ENCODE data around the gene CD244. TPM values are rescaled to one million over a fixed set of nuclear protein-coding genes. Genes with fewer than 3 reads are reported as not detected.
"Not testable (repeated sequence)": the region's sequence is repeated elsewhere in the genome, so short reads cannot be mapped to it uniquely, and the experiment has no call there.

Gene CD244
- polyA plus RNA-seq, 3 donors, result 62.2 to 116 (median 106) TPM

GRCh38 chr1:160882582-160882981 lies 19.9 kb upstream of the CD244 start:
- no peaks in the 10 kb centered on the region for H3K27me3 ChIP-seq (ENCODE audit: control insufficient read depth in 2 of 2, insufficient read depth in 2 of 2, low read length in 2 of 2)
- WGBS (ENCODE audit: insufficient coverage), result 100% methylated on average over 1 of the region's 1 CpG
- H3K4me1 ChIP-seq (ENCODE audit: control insufficient read depth in 1 of 2, insufficient read depth in 2 of 2, low read length in 2 of 2), result peaks cover 60 to 71% of the 10 kb centered on the region in 2 donors
- no peaks in the 10 kb centered on the region for H3K36me3 Mint-ChIP-seq
- no peak overlapping the region for H3K4me3 Mint-ChIP-seq
- H3K36me3 ChIP-seq (replicated peaks in 1 of 2; ENCODE audit: control insufficient read depth in 1 of 2, insufficient read depth in 2 of 2, low read length in 2 of 2), result no peaks in the 10 kb centered on the region
- no peak for DNase-seq
- no peaks in the 10 kb centered on the region for H3K9me3 ChIP-seq (replicated peaks in 1 of 2; ENCODE audit: control insufficient read depth in 1 of 2, insufficient read depth in 1 of 2, low read length in 2 of 2)
- no peak overlapping the region for H2AFZ ChIP-seq (ENCODE audit: insufficient read depth, low read depth, low read length, poor library complexity, severe bottlenecking)
- peak overlapping the region in 1 of 7 donors; percentile 30 for H3K27ac Mint-ChIP-seq
- no peak overlapping the region for H3K9ac ChIP-seq (ENCODE audit: insufficient read depth, low read length, poor library complexity, severe bottlenecking)
- H3K79me2 ChIP-seq (ENCODE audit: insufficient read depth, low read length), result no peaks in the 10 kb centered on the region
- no peaks in the 10 kb centered on the region for H4K20me1 ChIP-seq (ENCODE audit: insufficient read depth, low read length)
- H3K4me2 ChIP-seq (replicated peaks; ENCODE audit: extremely low read depth, low read length, poor library complexity, severe bottlenecking), result no peak overlapping the region
- no peak overlapping the region for H3K4me3 ChIP-seq (replicated peaks in 1 of 3; ENCODE audit: low read depth in 2 of 3, low read length in 3 of 3)
- H3K27me3 Mint-ChIP-seq (ENCODE audit: low read depth in 3 of 3), result peaks cover 0 to 3% (median 2%) of the 10 kb centered on the region in 3 donors
- H3K9me3 Mint-ChIP-seq, result peaks cover 0 to 2% (median 0%) of the 10 kb centered on the region in 7 donors
- peaks cover 66% of the 10 kb centered on the region for H3K4me1 Mint-ChIP-seq
- intact Hi-C loops (cut with micrococcal nuclease), result loop anchor here in 1 of 2 donors (10.0 kb wide), 1 partner anchor 62 kb away; no protein-coding TSS in a partner anchor
- no peak overlapping the region for H3K27ac ChIP-seq (ENCODE audit: low read depth in 1 of 2, low read length in 2 of 2)
- TF ChIP-seq CTCF (IDR thresholded peaks at IDR 0.05), result no peak

- H3K27me3 ChIP-seq (ENCODE audit: control insufficient read depth in 2 of 2, insufficient read depth in 2 of 2, low read length in 2 of 2); H3K9ac ChIP-seq (ENCODE audit: insufficient read depth, low read length, poor library complexity, severe bottlenecking); H3K9me3 ChIP-seq (replicated peaks in 1 of 2; ENCODE audit: control insufficient read depth in 1 of 2, insufficient read depth in 1 of 2, low read length in 2 of 2); H3K27ac ChIP-seq (ENCODE audit: low read depth in 1 of 2, low read length in 2 of 2); H3K27me3 Mint-ChIP-seq (ENCODE audit: low read depth in 3 of 3); H2AFZ ChIP-seq (ENCODE audit: insufficient read depth, low read depth, low read length, poor library complexity, severe bottlenecking); H4K20me1 ChIP-seq (ENCODE audit: insufficient read depth, low read length); H3K79me2 ChIP-seq (ENCODE audit: insufficient read depth, low read length); H3K9me3 Mint-ChIP-seq; H3K4me3 Mint-ChIP-seq; H3K4me3 ChIP-seq (replicated peaks in 1 of 3; ENCODE audit: low read depth in 2 of 3, low read length in 3 of 3); H3K4me2 ChIP-seq (replicated peaks; ENCODE audit: extremely low read depth, low read length, poor library complexity, severe bottlenecking); DNase-seq; H3K36me3 ChIP-seq (replicated peaks in 1 of 2; ENCODE audit: control insufficient read depth in 1 of 2, insufficient read depth in 2 of 2, low read length in 2 of 2); H3K36me3 Mint-ChIP-seq: not testable (repeated sequence)
- Mint-ChIP-seq H3K4me1 (peaks cover 72% of the 10 kb centered on the region), H3K27ac (peak overlapping the region in 1 of 7 donors; percentile 68)
- intact Hi-C loops (cut with micrococcal nuclease), result loop anchor here in 1 of 2 donors (10.0 kb wide), 1 partner anchor 64 kb away; no protein-coding TSS in a partner anchor
- peaks cover 66 to 75% of the 10 kb centered on the region in 2 donors for H3K4me1 ChIP-seq (ENCODE audit: control insufficient read depth in 1 of 2, insufficient read depth in 2 of 2, low read length in 2 of 2)
- WGBS (ENCODE audit: insufficient coverage), result 100% methylated on average over 2 of the region's 7 CpGs
These were observed 18.6 kb upstream of the CD244 start for GRCh38 chr1:160881264-160881663.
